GM19372 (cell line): Measurements from ENCODE around the gene ROCK1.

ENCODE experiments used
- ATAC-seq: cut with Tn5 transposase; IDR thresholded peaks from one replicate; pipeline ENCODE4 v1.9.1; 2021; ENCODE audit warnings: mild to moderate bottlenecking, low read depth, moderate library complexity; ENCODE audit not compliant: unreplicated experiment

ROCK1 gene

GRCh38 chr18:21109936-21110712 lies 1.5 kb downstream of the ROCK1 start:
- no peak for ATAC-seq

DNA sequence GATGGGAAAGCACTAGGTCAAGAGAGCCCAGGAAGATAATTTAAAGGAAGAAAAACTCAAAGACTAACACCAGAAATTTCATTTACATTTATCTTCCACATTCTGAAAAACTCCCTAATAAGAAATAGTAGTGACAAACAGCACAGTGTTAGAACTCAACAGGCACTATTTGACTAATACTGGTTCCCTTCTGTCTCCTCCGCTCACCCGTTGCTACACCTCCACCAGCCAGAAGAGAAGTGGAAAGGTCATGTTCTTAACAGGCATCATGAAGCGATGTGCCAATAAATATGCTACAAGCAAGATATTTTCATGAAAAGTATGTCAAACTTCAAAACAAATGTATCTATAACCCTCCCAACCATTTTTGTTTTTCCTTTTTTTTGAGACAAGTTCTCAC lies 5.7 kb downstream of the ROCK1 start:
- ATAC-seq = no peak

DNA sequence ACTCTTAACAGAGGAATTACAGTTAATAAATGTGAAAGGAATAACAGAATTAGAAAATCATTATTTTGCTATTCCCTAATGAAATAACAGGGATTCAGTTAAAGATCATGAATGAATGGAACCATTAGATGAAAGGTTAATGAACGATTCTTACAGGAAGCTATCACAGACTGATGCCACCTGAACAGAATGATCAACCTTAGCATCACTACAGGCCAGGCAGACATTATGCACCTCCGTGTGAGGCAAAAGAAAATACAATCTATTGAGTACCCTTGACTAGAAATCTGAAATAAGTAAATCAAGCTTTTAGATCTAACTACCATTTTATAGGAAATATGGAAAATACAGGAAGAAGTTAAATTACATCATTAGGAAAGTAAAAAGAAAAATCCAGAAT lies 10.4 kb downstream of the ROCK1 start:
- no peak for ATAC-seq

DNA sequence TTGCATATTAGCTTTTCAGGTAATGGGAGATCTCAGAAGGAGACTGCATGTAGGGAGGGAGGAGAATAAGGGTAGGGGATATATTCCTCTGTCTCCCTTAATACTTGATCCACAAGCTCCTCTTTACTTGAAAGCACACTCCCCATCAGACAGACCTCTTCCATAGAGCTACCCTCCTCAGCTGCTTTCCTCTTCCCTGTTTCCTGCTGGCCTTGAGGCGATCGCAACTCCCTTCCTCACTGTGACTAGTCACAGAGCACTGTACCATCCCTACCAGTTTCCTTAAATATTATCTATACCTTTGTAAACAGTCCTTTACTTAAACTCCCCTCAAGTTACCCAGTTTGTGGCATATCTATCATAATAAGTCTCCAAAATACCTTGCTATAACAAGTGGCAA lies 10.9 kb downstream of the ROCK1 start:
- no peak for ATAC-seq

DNA sequence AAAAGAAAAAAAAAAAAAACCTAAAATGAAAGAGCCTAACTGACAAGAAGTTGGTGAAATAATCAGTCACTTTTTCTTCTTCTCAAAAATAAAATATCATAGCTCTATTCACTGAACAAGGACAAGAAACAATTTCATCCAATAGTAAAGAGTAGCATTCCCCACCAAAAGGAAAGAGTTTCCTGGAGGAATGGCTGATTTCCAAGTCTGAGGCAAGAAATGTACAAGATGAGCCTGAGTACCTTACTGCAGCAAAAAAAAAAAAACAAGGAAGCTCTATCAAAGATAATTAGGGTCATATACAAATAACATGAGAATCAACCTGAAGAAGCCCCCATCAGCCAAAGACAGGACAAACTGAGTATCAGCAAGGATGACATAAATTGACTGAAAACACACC lies 11.5 kb downstream of the ROCK1 start:
- ATAC-seq = no peak

DNA sequence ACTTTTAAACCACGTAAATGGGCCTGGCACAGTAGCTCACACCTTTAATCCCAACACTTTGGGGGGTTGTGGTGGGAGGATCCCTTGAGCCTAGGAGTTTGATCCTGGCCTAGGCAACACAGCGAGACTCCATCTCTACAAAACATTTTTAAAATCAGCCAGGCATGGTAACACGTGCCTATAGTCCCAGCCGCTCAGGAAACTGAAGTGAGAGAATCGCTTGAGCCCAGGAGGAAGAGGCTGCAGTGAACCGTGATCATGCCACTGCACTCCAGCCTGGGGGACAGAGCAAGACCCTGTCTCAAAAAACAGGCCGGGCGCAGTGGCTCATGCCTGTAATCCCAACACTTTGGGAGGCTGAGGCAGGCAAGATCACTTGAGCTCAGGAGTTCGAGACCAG lies 12.2 kb downstream of the ROCK1 start:
- ATAC-seq = peak; percentile 70

GRCh38 chr18:21096760-21097159 lies 14.9 kb downstream of the ROCK1 start:
- ATAC-seq = no peak

DNA sequence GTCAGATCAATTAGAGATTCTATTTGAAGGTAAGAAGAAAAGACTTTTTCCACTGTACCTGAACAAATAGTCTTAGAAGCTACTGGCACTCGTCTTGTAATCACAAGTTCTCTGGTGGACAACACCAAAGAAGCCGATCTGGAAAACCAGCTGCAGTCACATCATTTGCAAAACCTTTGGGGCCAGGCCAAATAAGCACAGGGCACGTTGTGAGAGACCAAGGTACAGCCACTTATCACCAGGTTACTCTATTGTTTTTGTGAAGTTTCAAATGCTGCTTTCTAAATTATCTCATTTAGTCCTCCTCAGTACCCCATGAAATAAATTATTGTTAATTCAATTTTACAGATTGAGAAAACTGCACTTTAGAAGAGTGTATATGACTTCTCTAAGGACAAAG lies 18.5 kb downstream of the ROCK1 start:
- no peak for ATAC-seq

- no peak for ATAC-seq
These were observed 20.9 kb downstream of the ROCK1 start for GRCh38 chr18:21090680-21091079.

- no peak for ATAC-seq
These were observed 25.9 kb downstream of the ROCK1 start for GRCh38 chr18:21085579-21086166.

DNA sequence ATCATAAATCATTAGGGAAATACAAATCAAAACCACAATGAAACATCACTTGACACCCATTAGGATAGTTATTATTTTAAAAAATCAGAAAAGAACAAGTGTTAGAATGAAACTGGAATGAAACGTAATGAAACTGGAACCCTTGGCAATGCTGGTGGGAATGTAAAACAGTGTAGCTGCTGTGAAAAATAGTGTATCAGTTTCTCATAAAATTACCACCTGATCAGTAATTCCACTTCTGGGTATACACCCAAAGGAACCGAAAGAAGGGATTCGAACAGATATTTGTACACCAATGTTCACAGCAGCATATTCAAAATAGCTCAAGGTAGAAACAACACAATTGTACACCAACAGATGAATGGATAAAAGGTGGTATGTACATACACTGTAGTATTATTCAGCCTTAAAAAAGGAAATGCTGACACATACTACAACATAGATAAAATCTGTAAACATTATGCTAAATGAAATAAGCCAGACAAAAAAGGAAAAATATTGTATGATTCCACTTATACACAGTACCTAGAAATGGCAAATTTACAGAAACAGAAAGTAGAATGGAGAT lies 27.0 kb downstream of the ROCK1 start:
- no peak for ATAC-seq

- ATAC-seq = no peak
These were observed 28.6 kb downstream of the ROCK1 start for GRCh38 chr18:21083017-21083416.

GRCh38 chr18:21081426-21081825 lies 30.2 kb downstream of the ROCK1 start:
- no peak for ATAC-seq

DNA sequence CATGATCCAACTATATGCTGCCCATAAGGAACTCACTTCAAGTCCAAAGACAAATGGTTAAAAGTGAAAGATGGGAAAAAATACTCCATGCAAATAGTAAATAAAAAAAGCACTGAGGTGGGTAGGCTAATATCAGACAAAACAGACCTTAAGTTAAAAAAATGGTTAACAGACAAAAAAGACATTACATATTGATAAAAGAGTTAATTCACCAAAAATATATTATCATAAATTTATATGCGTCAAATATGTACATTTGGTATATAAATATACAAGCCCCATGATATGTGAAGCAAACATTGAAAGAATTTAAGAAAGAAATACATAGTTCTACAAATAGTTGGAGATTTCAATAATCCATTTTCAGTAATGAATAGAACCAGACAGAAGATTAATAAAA lies 31.0 kb downstream of the ROCK1 start:
- ATAC-seq = no peak

GRCh38 chr18:21074336-21075323 lies 37.0 kb downstream of the ROCK1 start:
- no peak for ATAC-seq

GRCh38 chr18:21073180-21073579 lies 38.4 kb downstream of the ROCK1 start:
- no peak for ATAC-seq

- no peak for ATAC-seq
These were observed 40.5 kb downstream of the ROCK1 start for GRCh38 chr18:21071071-21071470.

GRCh38 chr18:21069468-21069867 lies 42.1 kb downstream of the ROCK1 start:
- no peak for ATAC-seq

- ATAC-seq = no peak
These were observed 47.3 kb downstream of the ROCK1 start for GRCh38 chr18:21064347-21064746.

DNA sequence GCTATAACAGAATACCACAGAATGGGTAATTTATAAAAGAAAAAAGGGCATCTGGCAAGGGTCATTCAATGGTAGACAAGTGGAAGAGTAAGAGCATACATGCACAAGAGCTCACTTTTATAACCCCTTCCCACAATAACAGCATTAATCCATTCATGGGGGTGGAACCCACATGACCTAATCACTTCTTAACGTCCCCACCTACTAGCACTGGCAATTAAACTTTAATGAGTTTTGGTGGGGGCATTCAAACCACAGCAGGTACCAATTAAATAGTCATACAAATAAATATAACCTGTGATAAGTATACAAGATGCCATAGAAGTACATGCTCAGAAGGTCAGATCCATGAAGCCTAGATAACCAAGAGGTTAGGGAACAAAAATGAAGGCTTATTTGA lies 48.6 kb downstream of the ROCK1 start:
- ATAC-seq = no peak

GRCh38 chr18:21057112-21057511 lies 54.5 kb downstream of the ROCK1 start:
- ATAC-seq = no peak
